KOPT-K1 (cell line): ENCODE data around the gene ADAM15.

Experiments
- H3K27ac ChIP-seq: fragments of 200-600 bp; sonication (generic); 2 replicates; pipeline ENCODE4 v1.5.1; 2016; ENCODE audit warnings: antibody characterized with exemption, mild to moderate bottlenecking, low read depth, low read length; ENCODE audit not compliant: poor library complexity, severe bottlenecking
- H3K36me3 ChIP-seq: fragments of 200-600 bp; sonication (generic); 2 replicates; pipeline ENCODE4 v1.5.1; 2017; ENCODE audit warnings: antibody characterized with exemption, mild to moderate bottlenecking, low read length, moderate library complexity; ENCODE audit not compliant: insufficient read depth
- H3K9me3 ChIP-seq: fragments of 200-600 bp; sonication (generic); 2 replicates; pipeline ENCODE4 v1.5.1; 2017; ENCODE audit warnings: antibody characterized with exemption, low read length, mild to moderate bottlenecking; ENCODE audit not compliant: insufficient read depth, poor library complexity, severe bottlenecking

Gene ADAM15

GRCh38 chr1:155009221-155009711, 41.9 kb upstream of the ADAM15 start:
- Histone ChIP-seq H3K36me3 (no peaks in the 10 kb centered on the region), H3K27ac (no peak overlapping the region), H3K9me3 (no peaks in the 10 kb centered on the region)

GRCh38 chr1:155009742-155010141, 41.4 kb upstream of the ADAM15 start:
- no peak overlapping the region for H3K27ac ChIP-seq
- no peaks in the 10 kb centered on the region for H3K36me3 ChIP-seq
- H3K9me3 ChIP-seq, result no peaks in the 10 kb centered on the region

DNA sequence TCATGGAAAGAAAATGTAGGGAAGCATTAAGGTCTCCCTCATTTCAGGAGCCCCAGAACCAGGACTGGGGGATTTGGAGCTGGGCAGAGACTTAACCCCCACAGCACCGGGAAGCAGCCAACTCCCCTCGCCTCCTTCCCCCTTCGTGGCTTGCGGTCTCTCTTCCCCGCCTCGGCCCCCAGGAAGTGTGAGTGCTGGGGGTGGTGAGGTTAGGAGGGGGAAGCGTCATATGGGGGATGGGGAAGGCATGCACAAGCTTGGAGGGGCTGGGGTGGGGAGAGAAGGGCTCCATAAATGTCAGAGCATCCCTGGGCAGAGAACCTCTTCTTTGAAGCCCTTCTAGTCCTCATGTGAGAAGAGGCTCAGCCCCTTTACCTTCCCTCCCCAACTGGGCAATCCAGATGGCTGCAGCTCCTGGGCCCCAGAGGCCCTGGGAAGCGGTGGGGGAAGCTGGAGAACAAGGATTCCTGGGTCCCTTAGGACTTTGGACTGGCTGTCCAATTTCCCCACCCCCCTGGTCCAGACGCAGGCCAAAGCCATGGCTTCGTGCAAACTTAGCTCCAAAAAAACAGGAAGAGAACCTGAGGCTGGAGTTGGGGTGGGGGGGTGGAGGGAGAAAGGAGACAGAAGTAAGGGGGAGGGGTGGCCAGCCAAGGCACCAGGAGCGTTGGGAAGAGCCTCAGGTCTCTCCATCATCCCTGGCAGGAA, 40.8 kb upstream of the ADAM15 start:
- Histone ChIP-seq H3K27ac (no peak overlapping the region), H3K9me3 (no peaks in the 10 kb centered on the region), H3K36me3 (no peaks in the 10 kb centered on the region)

DNA sequence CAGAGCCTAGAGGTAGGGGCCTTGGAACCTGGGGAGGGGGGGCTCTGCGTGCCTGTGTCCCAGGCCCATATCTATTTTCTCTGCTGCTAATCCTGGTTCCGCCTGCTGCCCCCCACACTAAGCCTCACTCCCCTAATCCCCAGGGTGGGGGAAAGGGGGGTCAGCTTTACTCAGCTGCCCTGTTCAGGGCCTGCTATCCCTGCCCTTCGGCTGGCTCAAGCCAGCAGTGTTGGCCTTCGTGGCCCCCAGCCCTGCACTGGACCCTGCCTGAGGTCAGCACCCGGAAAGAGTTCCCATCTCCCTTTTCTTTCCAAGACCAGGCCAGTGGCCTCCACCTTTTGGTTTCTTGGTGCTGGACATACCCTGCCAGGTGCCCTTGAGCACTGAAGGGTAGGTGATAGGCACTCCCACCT, 40.1 kb upstream of the ADAM15 start:
- H3K36me3 ChIP-seq, result no peaks in the 10 kb centered on the region
- no peak overlapping the region for H3K27ac ChIP-seq
- H3K9me3 ChIP-seq, result no peaks in the 10 kb centered on the region

- H3K9me3 ChIP-seq, result no peaks in the 10 kb centered on the region
- H3K36me3 ChIP-seq, result no peaks in the 10 kb centered on the region
- H3K27ac ChIP-seq, result no peak overlapping the region
Observed at GRCh38 chr1:155011437-155012025, 39.6 kb upstream of the ADAM15 start.

- H3K36me3 ChIP-seq, result no peaks in the 10 kb centered on the region
- H3K9me3 ChIP-seq, result no peaks in the 10 kb centered on the region
- no peak overlapping the region for H3K27ac ChIP-seq
Observed at GRCh38 chr1:155012026-155012546, 39.0 kb upstream of the ADAM15 start.

- H3K27ac ChIP-seq, result no peak overlapping the region
Observed at GRCh38 chr1:155012776-155013602, 38.1 kb upstream of the ADAM15 start.

DNA sequence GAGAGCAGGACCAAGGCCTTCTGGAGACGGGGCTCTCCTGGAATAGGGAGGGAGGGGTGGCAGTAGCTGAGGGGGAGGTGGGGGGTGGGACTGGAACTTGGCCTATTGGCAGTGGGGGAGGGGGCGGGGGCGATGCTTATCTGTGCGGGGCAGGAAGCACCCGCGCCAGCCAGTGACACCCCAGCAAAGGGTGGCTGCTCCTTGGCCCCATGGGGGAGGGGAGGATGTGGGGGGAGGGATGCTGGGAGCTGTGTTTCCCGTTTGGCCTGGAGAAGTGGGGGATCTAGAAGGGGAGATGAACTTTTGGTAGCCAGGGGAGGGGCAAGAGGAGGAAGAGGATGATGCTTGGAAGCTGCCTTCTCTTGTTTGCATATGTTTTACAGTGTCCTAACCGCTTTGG, 37.5 kb upstream of the ADAM15 start:
- no peak overlapping the region for H3K27ac ChIP-seq
- no peaks in the 10 kb centered on the region for H3K36me3 ChIP-seq
- H3K9me3 ChIP-seq, result no peaks in the 10 kb centered on the region

More at GRCh38 chr1:155012776-155013602, 38.1 kb upstream of the ADAM15 start:
- no peaks in the 10 kb centered on the region for H3K36me3 ChIP-seq
- no peaks in the 10 kb centered on the region for H3K9me3 ChIP-seq

- Histone ChIP-seq H3K9me3 (no peaks in the 10 kb centered on the region), H3K27ac (no peak overlapping the region), H3K36me3 (no peaks in the 10 kb centered on the region)
Observed at GRCh38 chr1:155014709-155015508, 36.2 kb upstream of the ADAM15 start.

DNA sequence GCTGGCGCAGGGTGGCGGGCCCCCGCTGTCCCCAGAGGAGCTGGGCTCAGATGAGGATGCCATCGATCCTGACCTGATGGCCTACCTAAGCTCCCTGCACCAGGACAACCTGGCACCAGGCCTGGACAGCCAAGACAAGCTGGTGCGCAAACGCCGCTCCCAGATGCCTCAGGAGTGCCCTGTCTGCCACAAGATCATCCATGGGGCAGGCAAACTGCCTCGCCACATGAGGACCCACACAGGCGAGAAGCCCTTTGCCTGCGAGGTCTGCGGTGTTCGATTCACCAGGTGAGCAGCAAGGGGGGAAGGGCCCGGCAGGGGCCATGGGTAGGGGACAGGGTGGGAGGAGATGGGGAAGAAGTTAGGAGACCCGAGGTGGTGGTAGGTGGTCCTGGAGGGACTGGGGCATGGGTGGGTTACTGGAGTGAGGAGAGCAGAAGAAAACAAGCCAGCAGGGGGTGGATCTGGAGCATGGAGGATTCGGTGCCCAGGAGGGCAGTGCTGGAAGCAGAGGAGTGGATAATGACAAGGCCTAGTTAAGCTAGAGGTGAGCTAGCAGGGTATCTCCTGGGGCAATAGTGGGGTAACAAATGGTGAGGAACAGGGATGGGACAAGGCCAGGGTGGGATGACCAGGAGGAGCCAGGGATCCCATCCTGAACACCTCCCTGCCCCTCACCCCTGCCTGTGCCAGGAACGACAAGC, 35.4 kb upstream of the ADAM15 start:
- H3K27ac ChIP-seq, result no peak overlapping the region
- H3K36me3 ChIP-seq, result no peaks in the 10 kb centered on the region
- no peaks in the 10 kb centered on the region for H3K9me3 ChIP-seq

DNA sequence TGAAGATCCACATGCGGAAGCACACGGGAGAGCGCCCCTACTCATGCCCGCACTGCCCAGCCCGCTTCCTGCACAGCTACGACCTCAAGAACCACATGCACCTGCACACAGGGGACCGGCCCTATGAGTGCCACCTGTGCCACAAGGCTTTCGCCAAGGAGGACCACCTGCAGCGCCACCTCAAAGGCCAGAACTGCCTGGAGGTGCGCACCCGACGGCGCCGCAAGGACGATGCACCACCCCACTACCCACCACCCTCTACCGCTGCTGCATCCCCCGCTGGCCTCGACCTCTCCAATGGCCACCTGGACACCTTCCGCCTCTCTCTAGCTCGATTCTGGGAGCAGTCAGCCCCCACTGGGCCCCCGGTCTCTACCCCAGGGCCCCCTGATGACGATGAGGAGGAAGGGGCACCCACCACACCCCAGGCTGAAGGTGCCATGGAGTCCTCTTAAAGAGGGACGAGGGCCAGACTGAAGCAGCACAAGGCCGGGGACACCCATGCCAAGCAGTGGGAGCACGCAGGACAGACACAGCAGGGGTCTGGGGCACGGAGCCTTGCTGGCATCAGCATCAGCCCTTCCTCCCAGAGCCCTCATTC, 34.8 kb upstream of the ADAM15 start:
- no peaks in the 10 kb centered on the region for H3K36me3 ChIP-seq

GRCh38 chr1:155017041-155017945, 33.8 kb upstream of the ADAM15 start:
- H3K27ac ChIP-seq, result no peak overlapping the region
- H3K36me3 ChIP-seq, result no peaks in the 10 kb centered on the region
- H3K9me3 ChIP-seq, result no peaks in the 10 kb centered on the region

More for the DNA sequence above, 34.8 kb upstream of the ADAM15 start:
- no peak overlapping the region for H3K27ac ChIP-seq
- no peaks in the 10 kb centered on the region for H3K9me3 ChIP-seq

DNA sequence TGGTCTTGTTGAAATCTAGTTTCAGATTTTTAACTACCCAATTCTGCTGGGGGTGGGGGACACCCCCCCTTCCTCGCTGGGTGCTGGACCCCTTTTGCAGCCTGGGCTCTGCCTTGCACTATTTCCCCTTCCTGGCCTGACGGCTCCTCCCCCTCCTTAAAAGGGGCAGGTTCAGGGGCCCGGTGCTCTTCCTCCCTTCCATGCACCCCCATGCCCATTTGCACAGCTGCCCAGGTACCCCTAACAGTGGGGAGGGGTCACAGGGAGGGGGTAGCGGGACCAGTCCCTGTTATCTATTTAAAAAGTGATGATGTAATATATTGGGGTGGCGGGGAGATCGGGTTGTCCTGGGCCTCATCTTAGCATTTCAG, 33.2 kb upstream of the ADAM15 start:
- no peaks in the 10 kb centered on the region for H3K36me3 ChIP-seq
- no peaks in the 10 kb centered on the region for H3K9me3 ChIP-seq
- H3K27ac ChIP-seq, result no peak overlapping the region
